IPS DF 19.7 (cell line): ENCODE measurements around the gene A4GALT.

Source experiments
- DNase-seq: peaks from one replicate; pipeline ENCODE4 v3.0.0-alpha.2; 2013; ENCODE audit warnings: low read depth, low spot score

Gene A4GALT

DNA sequence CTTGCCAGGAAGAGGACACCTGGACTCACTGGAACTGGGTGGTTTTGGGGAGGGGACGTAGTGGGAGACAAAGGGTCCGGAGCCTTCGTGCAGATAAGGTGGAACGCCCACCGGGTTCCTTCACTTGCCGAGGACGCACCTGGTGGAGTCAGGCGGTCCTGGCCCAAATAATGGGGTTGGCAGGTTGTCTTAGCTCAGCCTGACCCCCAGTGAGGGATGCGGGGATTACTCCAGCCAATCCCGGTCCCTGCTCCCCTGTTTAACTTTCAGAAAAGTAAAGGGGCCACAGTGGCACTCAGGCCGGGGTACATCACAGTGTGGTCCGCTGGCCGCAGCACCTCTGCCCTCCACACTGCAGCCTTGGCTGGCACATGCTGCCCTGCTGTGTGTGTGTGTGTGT, 18.0 kb downstream of the A4GALT start:
- no peak for DNase-seq

- DNase-seq: no peak
Measured at GRCh38 chr22:42701694-42702093, 19.0 kb downstream of the A4GALT start.

DNA sequence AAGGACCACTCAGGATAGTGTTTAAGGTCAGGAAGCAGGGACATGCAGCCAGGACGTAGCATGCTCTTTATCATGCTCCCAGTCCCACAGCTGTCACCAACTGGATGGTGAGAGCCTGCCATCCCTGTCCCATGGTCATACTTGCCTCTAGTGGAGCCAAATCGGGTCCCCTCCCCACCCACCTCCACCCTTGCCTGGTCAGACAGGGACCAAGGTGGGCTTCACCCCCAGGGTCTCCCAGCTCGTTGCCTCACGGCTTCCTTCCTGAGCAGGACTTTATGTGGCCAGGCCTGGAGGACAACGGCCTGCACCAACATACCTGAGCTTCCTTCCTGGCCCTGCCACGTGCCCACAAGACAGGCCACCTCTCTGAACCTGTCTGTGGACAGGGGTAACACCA, 19.8 kb downstream of the A4GALT start:
- DNase-seq: no peak

DNA sequence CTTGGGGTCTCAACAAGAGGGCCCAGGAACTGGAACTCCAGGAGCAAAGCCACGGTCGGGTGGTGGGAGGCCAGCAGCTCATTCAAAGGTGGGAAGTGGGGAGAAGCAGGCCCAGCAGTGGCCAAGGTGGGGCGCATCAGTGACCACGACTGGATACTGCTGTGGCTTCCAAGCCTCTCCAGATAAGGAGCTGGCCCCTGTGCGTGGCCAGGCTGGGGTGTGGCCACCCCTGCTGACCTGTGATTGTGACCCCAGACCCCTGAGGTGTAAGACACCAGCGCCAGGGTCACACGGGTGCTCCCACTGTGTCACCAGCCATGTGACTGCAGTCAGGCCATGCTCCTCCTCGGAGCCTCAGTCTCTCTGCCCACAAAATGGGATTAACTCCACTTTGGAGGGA, 20.3 kb downstream of the A4GALT start:
- DNase-seq: no peak

DNA sequence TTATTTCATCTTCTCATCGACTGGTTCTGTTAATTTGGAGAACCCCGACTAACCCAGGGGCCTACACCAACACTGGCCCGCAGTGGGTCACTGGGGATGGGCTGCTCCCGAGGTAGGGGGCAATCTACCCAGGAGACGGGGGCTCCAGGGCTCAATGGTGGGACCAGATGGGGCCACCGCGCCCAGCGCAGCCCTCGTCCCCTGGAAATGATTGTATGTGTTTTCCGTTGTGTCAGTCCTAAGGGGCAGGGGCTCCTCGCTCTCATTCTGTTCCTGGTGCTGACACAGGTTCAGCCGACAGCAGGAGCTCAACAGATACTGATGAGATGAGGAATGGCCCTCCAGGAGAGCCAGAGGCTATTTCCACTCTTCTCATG, 20.7 kb downstream of the A4GALT start:
- DNase-seq: no peak

DNA sequence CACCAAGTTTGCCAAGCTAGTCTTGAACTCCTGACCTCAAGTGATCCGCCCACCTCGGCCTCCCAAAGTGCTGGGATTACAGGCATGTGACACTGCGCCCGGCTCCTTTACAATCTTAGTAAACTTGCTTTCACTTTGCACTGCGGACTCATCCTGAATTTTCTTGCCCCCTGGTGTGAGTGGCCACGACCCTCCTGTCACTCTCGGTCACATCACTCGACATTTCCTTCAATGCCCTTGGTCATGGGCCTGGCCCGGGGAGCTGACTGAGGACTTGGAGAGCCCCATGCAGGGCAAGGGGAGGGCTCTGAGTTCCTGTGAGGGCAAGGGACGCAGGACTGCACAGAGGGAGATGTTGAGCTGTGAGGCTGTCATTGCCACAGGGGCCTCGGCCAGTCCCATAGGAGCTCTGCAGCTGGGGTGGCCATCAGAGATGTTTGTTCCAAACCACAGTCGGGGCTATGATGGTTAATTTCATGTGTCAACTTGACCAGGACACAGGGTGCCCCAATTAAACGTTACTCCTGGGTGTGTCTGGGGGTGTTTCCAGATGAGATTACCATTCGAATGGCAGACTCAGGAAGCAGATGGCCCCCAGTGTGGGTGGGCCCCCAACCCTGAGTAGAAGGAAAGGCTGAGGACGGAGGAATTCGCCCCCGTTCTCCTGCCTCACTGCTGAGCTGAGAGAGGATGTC, 21.2 kb downstream of the A4GALT start:
- no peak for DNase-seq

DNA sequence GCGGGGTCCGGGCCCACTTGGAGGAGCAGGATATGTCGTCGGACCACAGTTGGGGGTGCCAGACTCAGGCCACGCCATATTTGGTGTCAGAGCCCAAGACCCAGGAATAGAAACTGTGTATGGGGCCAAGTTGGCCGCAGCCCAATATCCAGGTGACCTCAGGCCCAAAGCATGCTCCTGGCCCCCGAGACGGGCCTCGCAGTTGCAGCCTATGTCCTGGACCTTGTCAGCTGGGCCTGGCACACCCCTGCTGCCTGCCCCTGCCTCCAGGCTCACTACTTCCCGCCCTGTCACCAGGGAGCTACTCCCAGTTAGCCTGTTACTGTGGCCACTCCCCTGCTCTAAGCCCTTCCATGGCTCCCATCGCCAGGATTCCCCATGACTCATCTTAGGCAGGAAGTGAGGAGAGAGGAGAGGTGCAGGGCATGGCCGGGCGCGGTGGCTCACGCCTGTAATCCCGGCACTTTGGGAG, 23.1 kb downstream of the A4GALT start:
- no peak for DNase-seq

DNA sequence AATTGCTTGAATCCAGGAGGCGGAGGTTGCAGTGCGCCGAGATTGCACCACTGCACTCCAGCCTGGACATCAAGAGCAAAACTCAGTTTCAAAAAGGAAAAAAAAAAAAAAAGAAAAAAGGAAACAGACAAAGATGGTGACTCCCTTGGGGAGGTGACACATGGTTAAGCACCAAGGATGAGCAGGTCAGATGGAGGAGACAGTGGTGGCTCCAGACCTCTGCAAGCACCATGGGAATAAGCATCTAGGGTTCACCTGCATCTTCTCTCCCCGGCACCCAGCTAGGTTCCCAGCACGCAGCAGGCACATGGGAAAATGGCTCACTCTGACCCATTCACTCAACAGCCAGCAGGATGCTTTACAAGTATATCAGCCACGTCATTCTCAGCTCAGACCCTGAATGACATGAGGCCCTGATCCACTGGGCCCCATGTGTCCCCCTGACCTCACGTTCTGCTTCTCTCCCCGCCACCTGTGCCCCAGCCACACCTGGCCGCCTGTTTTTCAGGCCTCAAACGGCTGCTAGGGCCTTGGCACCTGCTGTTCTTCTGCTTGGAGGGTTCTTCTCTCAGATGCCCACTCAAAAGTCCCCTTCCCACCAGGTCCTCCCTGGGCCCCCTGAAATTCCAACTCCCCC, 24.2 kb downstream of the A4GALT start:
- DNase-seq: no peak

GRCh38 chr22:42695294-42695693, 25.4 kb downstream of the A4GALT start:
- DNase-seq: no peak

- DNase-seq: no peak
Measured at GRCh38 chr22:42693763-42694683, 26.6 kb downstream of the A4GALT start.

DNA sequence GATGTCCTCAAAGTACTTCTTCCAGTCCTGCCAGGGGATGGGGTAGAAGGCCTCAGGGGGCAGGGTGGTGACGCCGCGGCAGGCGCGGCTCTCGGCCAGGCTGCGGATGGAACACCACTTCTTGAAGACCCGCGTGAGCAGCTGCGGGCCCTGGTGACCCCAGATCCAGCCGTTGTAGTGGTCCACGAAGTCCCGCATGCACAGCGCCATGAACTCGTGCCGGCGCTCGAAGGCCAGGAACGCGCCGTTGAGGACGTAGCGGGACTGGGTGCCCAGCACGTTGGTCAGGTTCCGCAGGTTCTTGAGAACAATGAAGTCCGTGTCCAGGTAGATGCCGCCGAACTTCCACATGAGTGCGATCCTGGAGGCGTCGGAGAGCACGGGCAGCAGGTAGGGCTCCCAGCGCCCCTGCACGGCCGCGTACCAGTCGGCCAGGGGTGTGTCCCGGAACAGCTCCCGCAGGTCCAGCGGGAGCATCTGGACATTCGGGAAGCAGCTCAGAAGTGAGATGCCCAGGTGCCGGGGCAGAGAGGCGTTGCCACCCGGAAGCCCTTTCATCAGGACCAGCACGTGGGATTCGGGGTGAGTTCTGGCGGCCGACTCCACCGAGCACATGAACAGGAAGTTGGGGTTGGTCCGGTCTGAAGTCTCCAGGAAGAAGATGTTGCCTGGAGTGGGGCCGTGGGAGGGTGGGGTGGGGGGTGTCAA, 27.5 kb downstream of the A4GALT start:
- DNase-seq: no peak

GRCh38 chr22:42692239-42693054, 28.2 kb downstream of the A4GALT start:
- DNase-seq: no peak

GRCh38 chr22:42691440-42691839, 29.2 kb downstream of the A4GALT start:
- DNase-seq: no peak

- DNase-seq: no peak
Measured at GRCh38 chr22:42688241-42689211, 32.1 kb downstream of the A4GALT start.

GRCh38 chr22:42686756-42687491, 33.7 kb downstream of the A4GALT start:
- no peak for DNase-seq

DNA sequence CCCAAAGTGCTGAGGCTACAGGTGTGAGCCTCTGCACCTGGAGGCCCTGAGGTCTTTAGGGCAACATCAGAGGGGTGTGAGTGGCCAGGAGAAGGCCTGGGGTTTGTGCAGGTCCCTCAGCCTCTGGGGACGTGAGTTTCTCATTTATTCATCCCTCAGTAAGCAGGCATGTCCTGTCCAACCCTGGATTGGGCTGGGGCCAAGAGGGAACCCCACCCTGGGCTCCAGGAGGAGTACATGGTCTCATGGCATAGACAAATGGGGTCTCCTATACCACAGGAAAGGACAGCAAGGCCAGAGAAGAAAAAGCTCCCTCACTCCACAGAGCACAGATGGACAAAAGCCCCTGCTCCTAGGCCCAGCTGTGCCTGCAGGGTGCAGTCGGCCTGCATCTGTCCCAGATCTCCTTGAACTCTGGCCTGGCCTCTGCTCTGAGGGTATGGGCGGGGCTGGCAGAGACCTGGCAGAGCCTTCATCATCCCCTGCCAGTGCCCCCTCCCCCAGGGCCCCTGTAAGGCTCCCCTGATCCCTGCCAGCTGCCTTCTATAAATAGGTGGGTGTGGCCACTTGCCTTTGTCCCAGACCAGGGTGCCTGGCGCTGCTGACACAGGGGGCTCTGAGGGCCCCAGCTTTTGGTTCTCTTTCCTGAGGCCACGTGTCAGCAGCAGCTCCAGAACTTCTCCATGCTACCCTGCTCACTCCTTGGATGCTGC, 34.6 kb downstream of the A4GALT start:
- DNase-seq: no peak

- DNase-seq: no peak
Measured at GRCh38 chr22:42684462-42685195, 36.0 kb downstream of the A4GALT start.
